Measurements from ENCODE around the gene STAT5B.

DNA sequence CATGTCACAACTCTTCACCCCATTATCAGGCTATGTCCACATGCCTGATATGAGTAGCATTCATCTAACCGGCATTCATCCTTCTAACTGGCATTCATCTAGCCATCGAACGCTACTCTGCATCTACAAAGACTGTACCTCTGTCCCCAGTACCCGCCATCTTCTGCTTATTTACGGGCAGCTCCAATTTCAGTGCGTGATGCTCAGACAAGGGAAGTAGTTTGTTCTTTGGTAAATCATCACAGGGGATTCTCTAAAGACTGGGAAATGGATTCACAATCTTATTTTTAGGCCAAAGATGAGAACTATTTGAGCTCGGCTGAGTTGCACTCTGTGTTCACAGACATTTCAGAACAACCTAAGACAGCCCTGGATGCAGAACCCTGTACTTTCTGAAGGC lies 39.4 kb downstream of the STAT5B start:
- TF ChIP-seq, protein P1, sequence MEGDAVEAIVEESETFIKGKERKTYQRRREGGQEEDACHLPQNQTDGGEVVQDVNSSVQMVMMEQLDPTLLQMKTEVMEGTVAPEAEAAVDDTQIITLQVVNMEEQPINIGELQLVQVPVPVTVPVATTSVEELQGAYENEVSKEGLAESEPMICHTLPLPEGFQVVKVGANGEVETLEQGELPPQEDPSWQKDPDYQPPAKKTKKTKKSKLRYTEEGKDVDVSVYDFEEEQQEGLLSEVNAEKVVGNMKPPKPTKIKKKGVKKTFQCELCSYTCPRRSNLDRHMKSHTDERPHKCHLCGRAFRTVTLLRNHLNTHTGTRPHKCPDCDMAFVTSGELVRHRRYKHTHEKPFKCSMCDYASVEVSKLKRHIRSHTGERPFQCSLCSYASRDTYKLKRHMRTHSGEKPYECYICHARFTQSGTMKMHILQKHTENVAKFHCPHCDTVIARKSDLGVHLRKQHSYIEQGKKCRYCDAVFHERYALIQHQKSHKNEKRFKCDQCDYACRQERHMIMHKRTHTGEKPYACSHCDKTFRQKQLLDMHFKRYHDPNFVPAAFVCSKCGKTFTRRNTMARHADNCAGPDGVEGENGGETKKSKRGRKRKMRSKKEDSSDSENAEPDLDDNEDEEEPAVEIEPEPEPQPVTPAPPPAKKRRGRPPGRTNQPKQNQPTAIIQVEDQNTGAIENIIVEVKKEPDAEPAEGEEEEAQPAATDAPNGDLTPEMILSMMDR (IDR thresholded peaks at IDR 0.05): no peak
- TF ChIP-seq POLR2A (IDR thresholded peaks at IDR 0.05): no peak

Measured in thyroid gland (tissue), 4 donors.